Panc1 (cell line): ENCODE results near the gene KNSTRN. TPM values are rescaled to one million over a fixed set of nuclear protein-coding genes. Genes with fewer than 3 reads are reported as not detected.

Experiments used
- ATAC-seq: fragments of 200-7000 bp; cut with Tn5 transposase; 2 replicates; pipeline ENCODE4 v1.9.1; 2020; ENCODE audit warnings: mild to moderate bottlenecking, moderate library complexity
- BruUV-seq: library from RNA; stranded (reverse); fragments of 400-500 nt; replicated peaks from 2 replicates; lab custom pipeline; 2021; lab: Mats Ljungman, UMichigan
- CTCF ChIA-PET: fragments of 300-600 bp; sonication (Branson Sonifier 250); formaldehyde crosslinking; loops from one replicate; lab custom pipeline; 2022; ENCODE audit warnings: antibody characterized with exemption; lab: Charles Lee
- POLR2A ChIA-PET: fragments of 300-600 bp; sonication (Branson Sonifier 250); formaldehyde crosslinking; loops from one replicate; lab custom pipeline; 2022; ENCODE audit warnings: antibody characterized with exemption; lab: Charles Lee
- DNase-seq: peaks from one replicate; pipeline ENCODE4 v3.0.0-alpha.2; 2010; ENCODE audit warnings: low read depth, low spot score
- H3K27ac ChIP-seq: 2 replicates; pipeline ENCODE4 v1.5.1; 2011; ENCODE audit warnings: mild to moderate bottlenecking, low read length, inconsistent platforms
- H3K27me3 ChIP-seq: fragments of 200-500 bp; sonication (Bioruptor generic); 2 replicates; pipeline ENCODE4 v1.6.0; 2014; ENCODE audit warnings: low read length, inconsistent platforms; ENCODE audit not compliant: control insufficient read depth, insufficient read depth
- H3K36me3 ChIP-seq: fragments of 200-500 bp; sonication (Bioruptor generic); 2 replicates; pipeline ENCODE4 v1.5.1; 2014; ENCODE audit warnings: inconsistent platforms, mild to moderate bottlenecking, low read length, moderate library complexity; ENCODE audit not compliant: control insufficient read depth, insufficient read depth
- H3K4me1 ChIP-seq: 2 replicates; pipeline ENCODE4 v1.5.1; 2011; ENCODE audit warnings: inconsistent platforms, mild to moderate bottlenecking, low read length, moderate library complexity; ENCODE audit not compliant: control insufficient read depth, insufficient read depth
- H3K4me3 ChIP-seq, 2 experiments: 2 replicates each; pipeline ENCODE4 v1.5.1; 2011 to 2012; ENCODE audit warnings: low read depth in 2 of 2, low read length in 2 of 2, mild to moderate bottlenecking in 2 of 2, inconsistent platforms in 1 of 2, moderate library complexity in 1 of 2
- H3K9me3 ChIP-seq: fragments of 200-500 bp; sonication (Bioruptor generic); 2 replicates; pipeline ENCODE4 v1.5.1; 2014; ENCODE audit warnings: low read depth, mild to moderate bottlenecking, inconsistent platforms, low read length, moderate library complexity; ENCODE audit not compliant: control insufficient read depth, insufficient read depth
- CTCF ChIP-seq: fragments of 450-650 bp; IDR thresholded peaks from 2 replicates; pipeline ENCODE4 v1.5.1; 2017; ENCODE audit warnings: mild to moderate bottlenecking
- POLR2AphosphoS5 ChIP-seq: IDR thresholded peaks from 2 replicates; pipeline ENCODE4 v1.6.1; 2012; ENCODE audit warnings: mild to moderate bottlenecking, low read depth, low read length, moderate library complexity
- REST ChIP-seq, 2 experiments: IDR thresholded peaks; 2 replicates each; pipeline ENCODE4 v1.6.1; 2011 to 2012; ENCODE audit warnings: low read depth in 2 of 2, control low read depth in 1 of 2, low read length in 1 of 2, mild to moderate bottlenecking in 1 of 2, moderate library complexity in 1 of 2; ENCODE audit not compliant: insufficient read depth in 1 of 2
- SIN3A ChIP-seq: IDR thresholded peaks from 2 replicates; pipeline ENCODE4 v1.6.1; 2012; ENCODE audit warnings: low read depth, mild to moderate bottlenecking, low read length, moderate library complexity, borderline replicate concordance; ENCODE audit not compliant: insufficient read depth
- TCF7L2 ChIP-seq: IDR thresholded peaks from 2 replicates; pipeline ENCODE4 v1.6.1; 2011; ENCODE audit warnings: mild to moderate bottlenecking, low read depth, low read length, inconsistent platforms
- in situ Hi-C: cut with HindIII; loops from 2 replicates; pipeline ENCODE4 v1.10.0; 2016; ENCODE audit warnings: low sequenced_read_pairs, low pct_unique_long_range_greater_than_20kb
- intact Hi-C: fragments of 100-400 bp; cut with micrococcal nuclease; formaldehyde crosslinking; loops from one replicate; pipeline ENCODE4 v1.10.0; 2022; ENCODE audit not compliant: unreplicated experiment
- total RNA-seq: library from RNA; stranded (reverse); gene quantifications from one replicate; pipeline ENCODE4 v1.2.1, GENCODE V29; 2021; ENCODE audit not compliant: unreplicated experiment

KNSTRN gene
- total RNA-seq, 1 experiment from 2014 or later, result 74.6 TPM

GRCh38 chr15:40410476-40410875 is 28.0 kb downstream of the KNSTRN start:
- Histone ChIP-seq H3K9me3 (no peaks in the 10 kb centered on the region), H3K36me3 (peaks cover 15% of the 10 kb centered on the region), H3K27me3 (no peaks in the 10 kb centered on the region), H3K4me3 (no peak overlapping the region), H3K27ac (no peak overlapping the region), H3K4me1 (no peaks in the 10 kb centered on the region)
- no TSS peak for BruUV-seq
- intact Hi-C loops, result no loop called here
- TF ChIP-seq REST (IDR thresholded peaks at IDR 0.05; ENCODE audit: insufficient read depth in 1 of 2, low read depth in 2 of 2, low read length in 1 of 2) (no peak), POLR2AphosphoS5 (no peak), TCF7L2 (no peak), CTCF (no peak), SIN3A (no peak)
- no peak for DNase-seq
- CTCF ChIA-PET, result no interaction called here
- in situ Hi-C loops, result no loop called here
- ATAC-seq, result no peak
- POLR2A ChIA-PET, result no interaction called here

GRCh38 chr15:40412095-40412759 is 29.7 kb downstream of the KNSTRN start:
- no peaks in the 10 kb centered on the region for H3K27me3 ChIP-seq
- in situ Hi-C loops (no loop called here), intact Hi-C loops (no loop called here)
- ChIA-PET CTCF (no interaction called here), POLR2A (no interaction called here)
- no peak overlapping the region for H3K4me3 ChIP-seq
- BruUV-seq, result no TSS peak
- no peak overlapping the region for H3K27ac ChIP-seq
- TF ChIP-seq TCF7L2, result no peak
- no peak for TF ChIP-seq CTCF
- no peak for TF ChIP-seq REST (IDR thresholded peaks at IDR 0.05; ENCODE audit: insufficient read depth in 1 of 2, low read depth in 2 of 2, low read length in 1 of 2)
- TF ChIP-seq SIN3A, result no peak
- TF ChIP-seq POLR2AphosphoS5, result no peak
- ATAC-seq (0 out of 2 replicates have a peak, but pooled peaks have one; percentile 18), DNase-seq (no peak)
- peaks cover 15% of the 10 kb centered on the region for H3K36me3 ChIP-seq
- H3K4me1 ChIP-seq, result no peaks in the 10 kb centered on the region
- H3K9me3 ChIP-seq, result no peaks in the 10 kb centered on the region
